Prostate gland (tissue), 2 donors: ENCODE measurements around the gene GPR45. TPM values are rescaled to one million over a fixed set of nuclear protein-coding genes. Genes with fewer than 3 reads are reported as not detected.

Experiments
- DNase-seq: peaks from one replicate; pipeline ENCODE4 v3.0.0-alpha.2; 2019; ENCODE audit warnings: low spot score
- H3K27ac ChIP-seq, 2 donors: fragments of 200-600 bp; sonication (generic); 2 replicates each; pipeline ENCODE4 v1.5.1; 2017 to 2019
- H3K27me3 ChIP-seq: fragments of 200-600 bp; sonication (generic); replicated peaks from 2 replicates; pipeline ENCODE4 v1.5.1; 2019; ENCODE audit not compliant: insufficient read depth
- H3K36me3 ChIP-seq, 2 donors: fragments of 200-600 bp; sonication (generic); 1 replicate in 1 of 2; 2 replicates in 1 of 2; pipeline versions ENCODE4 v1.5.1 to v1.8.1; 2017 to 2019
- H3K4me1 ChIP-seq: fragments of 200-600 bp; sonication (generic); replicated peaks from 2 replicates; pipeline ENCODE4 v1.5.1; 2019
- H3K4me3 ChIP-seq, 2 donors: fragments of 200-600 bp; sonication (generic); 2 replicates each; pipeline ENCODE4 v1.5.1; 2017 to 2019
- H3K9me3 ChIP-seq: fragments of 200-600 bp; sonication (generic); 2 replicates; pipeline ENCODE4 v1.5.1; 2017
- POLR2A ChIP-seq: fragments of 450-650 bp; IDR thresholded peaks from one replicate; pipeline ENCODE4 v1.6.1; 2016; ENCODE audit warnings: antibody characterized with exemption, mild to moderate bottlenecking
- POLR2AphosphoS5 ChIP-seq: sonication (generic); formaldehyde crosslinking; IDR thresholded peaks from one replicate; pipeline ENCODE4 v1.6.1; 2017; ENCODE audit warnings: antibody characterized with exemption
- WGBS: methylation state at CpG from one replicate; pipeline ENCODE4 v1.1.5; 2018; 5-methylcytosine and 5-hydroxymethylcytosine counted together
- intact Hi-C: fragments of 100-400 bp; cut with DNase I; formaldehyde crosslinking; loops from one replicate; pipeline ENCODE4 v1.14.2; 2022
- total RNA-seq, 2 donors: library from RNA; depleted of rRNA; stranded (reverse); fragments of >200 nt; gene quantifications; one replicate each; pipeline ENCODE4 v1.1.0, GENCODE V29; 2016
- TF ChIP-seq, protein P1 (sequence below), 4 experiments: fragments of 200-600 bp in 2 of 4; fragments of 450-650 bp in 2 of 4; sonication (generic) in 2 of 4; IDR thresholded peaks; 1 replicate in 3 of 4; 2 replicates in 1 of 4; pipeline ENCODE4 v1.5.1; 2016 to 2019; ENCODE audit warnings: antibody characterized with exemption in 4 of 4, mild to moderate bottlenecking in 2 of 4, moderate library complexity in 2 of 4

GPR45 gene
- total RNA-seq, 2 donors from 2014 or later = not detected

DNA sequence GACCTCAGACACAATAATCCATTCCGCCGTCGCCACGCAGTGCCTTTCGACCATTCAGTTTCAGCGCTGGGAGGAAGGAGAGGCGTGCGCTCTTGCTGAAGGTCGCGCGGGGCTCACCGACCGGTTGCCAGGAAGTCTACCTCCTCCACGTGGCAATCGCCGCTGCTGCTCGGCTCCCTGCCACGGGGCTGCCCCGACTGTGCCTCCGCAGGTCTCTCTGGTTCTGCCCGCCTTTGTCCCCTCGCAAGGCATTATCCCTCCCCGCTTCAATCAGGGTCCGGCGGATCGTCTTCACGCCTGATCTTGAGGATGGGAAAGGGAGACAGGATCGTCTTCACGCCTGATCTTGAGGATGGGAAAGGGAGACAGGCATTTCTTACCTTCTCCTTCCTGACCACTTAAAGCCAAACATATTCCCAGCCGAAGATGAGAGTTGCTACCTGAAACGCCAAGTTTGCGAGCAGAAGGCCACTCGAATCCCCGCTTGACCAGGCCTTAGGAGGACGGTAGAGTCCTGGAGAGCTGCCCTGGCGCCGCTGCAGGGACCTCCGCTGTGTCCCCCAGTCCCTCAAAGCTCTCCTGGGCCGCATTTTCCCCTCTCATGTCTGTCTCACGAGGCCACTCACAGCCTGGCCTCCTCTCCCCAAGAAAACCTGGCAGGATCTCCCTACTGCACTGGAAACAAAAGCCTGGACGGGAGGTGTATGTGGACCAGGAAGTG lies 4.3 kb upstream of the GPR45 start:
- Histone ChIP-seq H3K9me3 (no peaks in the 10 kb centered on the region), H3K36me3 (no peaks in the 10 kb centered on the region), H3K4me3 (no peak overlapping the region), H3K27ac (no peak overlapping the region), H3K27me3 (no peaks in the 10 kb centered on the region), H3K4me1 (no peaks in the 10 kb centered on the region)
- intact Hi-C loops = no loop called here
- TF ChIP-seq POLR2A = no peak
- TF ChIP-seq, protein P1, sequence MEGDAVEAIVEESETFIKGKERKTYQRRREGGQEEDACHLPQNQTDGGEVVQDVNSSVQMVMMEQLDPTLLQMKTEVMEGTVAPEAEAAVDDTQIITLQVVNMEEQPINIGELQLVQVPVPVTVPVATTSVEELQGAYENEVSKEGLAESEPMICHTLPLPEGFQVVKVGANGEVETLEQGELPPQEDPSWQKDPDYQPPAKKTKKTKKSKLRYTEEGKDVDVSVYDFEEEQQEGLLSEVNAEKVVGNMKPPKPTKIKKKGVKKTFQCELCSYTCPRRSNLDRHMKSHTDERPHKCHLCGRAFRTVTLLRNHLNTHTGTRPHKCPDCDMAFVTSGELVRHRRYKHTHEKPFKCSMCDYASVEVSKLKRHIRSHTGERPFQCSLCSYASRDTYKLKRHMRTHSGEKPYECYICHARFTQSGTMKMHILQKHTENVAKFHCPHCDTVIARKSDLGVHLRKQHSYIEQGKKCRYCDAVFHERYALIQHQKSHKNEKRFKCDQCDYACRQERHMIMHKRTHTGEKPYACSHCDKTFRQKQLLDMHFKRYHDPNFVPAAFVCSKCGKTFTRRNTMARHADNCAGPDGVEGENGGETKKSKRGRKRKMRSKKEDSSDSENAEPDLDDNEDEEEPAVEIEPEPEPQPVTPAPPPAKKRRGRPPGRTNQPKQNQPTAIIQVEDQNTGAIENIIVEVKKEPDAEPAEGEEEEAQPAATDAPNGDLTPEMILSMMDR (IDR thresholded peaks at IDR 0.05) = no peak
- no peak for TF ChIP-seq POLR2AphosphoS5
- no peak for DNase-seq
- 62% methylated on average over 41 of the region's 41 CpGs for WGBS

DNA sequence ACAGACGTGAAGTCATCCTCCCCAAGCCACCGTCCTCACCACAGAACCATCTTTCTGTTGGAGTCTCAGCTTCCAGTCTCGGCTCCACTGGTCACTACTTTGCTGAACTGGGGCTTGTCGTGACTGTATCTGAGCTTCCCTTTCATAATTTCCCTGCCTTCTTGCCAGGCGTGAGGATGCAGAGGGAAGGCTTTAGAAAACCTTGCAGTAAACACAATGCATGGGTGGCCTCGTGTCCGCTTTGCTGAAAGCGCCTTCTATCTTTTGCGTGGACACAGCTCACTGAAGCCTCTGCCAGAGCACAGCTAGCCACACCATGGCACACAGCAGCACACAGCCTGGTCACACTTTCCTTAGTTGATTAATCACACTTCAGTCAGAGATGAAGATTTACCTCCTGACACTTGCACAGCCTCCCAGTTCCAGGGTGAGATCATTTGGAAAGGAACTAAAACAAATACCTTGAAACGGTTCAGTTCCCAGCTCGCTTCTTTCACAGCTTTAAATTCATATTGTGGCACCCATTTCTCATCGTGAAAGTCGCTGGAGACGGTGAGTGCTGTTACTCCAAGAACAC lies 2.8 kb upstream of the GPR45 start:
- H3K4me3 ChIP-seq = no peak overlapping the region
- H3K36me3 ChIP-seq = no peaks in the 10 kb centered on the region
- no peaks in the 10 kb centered on the region for H3K9me3 ChIP-seq
- no peak for DNase-seq
- H3K27ac ChIP-seq = no peak overlapping the region
- H3K27me3 ChIP-seq = no peaks in the 10 kb centered on the region
- no peaks in the 10 kb centered on the region for H3K4me1 ChIP-seq
- TF ChIP-seq POLR2A (no peak), POLR2AphosphoS5 (no peak)
- TF ChIP-seq, protein P1 (IDR thresholded peaks at IDR 0.05) = no peak
- 66% methylated on average over 14 of the region's 14 CpGs for WGBS
- intact Hi-C loops = no loop called here

DNA sequence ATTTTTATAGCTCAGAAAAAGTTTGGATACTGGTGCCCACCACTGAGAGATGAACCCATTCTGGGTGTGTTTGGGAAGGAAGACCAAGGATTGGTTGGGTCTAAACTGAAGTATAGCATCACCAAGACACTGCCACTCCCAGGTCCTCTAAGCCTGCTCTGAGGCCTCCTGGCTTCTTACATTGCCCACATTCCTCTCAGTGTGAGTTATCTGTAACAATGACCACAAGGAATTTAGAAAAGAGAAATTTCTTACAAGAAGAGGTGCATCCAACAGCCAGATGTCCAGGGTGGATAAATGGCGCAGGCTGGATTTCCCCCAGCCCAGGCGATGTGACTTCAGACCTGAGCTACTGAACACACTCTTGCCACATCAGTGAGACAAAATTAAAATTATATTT lies 1.6 kb upstream of the GPR45 start:
- no peak overlapping the region for H3K4me3 ChIP-seq
- H3K4me1 ChIP-seq = no peaks in the 10 kb centered on the region
- no peak for TF ChIP-seq POLR2AphosphoS5
- TF ChIP-seq POLR2A = no peak
- TF ChIP-seq, protein P1 (IDR thresholded peaks at IDR 0.05) = no peak
- no peaks in the 10 kb centered on the region for H3K36me3 ChIP-seq
- WGBS = 86% methylated on average over 2 of the region's 2 CpGs
- H3K27me3 ChIP-seq = no peaks in the 10 kb centered on the region
- no peaks in the 10 kb centered on the region for H3K9me3 ChIP-seq
- no peak overlapping the region for H3K27ac ChIP-seq
- intact Hi-C loops = no loop called here
- DNase-seq = no peak

DNA sequence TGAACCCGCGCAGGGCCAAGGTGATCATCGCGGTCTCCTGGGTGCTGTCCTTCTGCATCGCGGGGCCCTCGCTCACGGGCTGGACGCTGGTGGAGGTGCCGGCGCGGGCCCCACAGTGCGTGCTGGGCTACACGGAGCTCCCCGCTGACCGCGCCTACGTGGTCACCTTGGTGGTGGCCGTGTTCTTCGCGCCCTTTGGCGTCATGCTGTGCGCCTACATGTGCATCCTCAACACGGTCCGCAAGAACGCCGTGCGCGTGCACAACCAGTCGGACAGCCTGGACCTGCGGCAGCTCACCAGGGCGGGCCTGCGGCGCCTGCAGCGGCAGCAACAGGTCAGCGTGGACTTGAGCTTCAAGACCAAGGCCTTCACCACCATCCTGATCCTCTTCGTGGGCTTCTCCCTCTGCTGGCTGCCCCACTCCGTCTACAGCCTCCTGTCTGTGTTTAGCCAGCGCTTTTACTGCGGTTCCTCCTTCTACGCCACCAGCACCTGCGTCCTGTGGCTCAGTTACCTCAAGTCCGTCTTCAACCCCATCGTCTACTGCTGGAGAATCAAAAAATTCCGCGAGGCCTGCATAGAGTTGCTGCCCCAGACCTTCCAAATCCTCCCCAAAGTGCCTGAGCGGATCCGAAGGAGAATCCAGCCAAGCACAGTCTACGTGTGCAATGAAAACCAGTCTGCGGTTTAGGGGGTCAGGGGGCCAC lies 897 bp downstream of the GPR45 start:
- 97% methylated on average over 50 of the region's 50 CpGs for WGBS
- TF ChIP-seq POLR2AphosphoS5 (no peak), POLR2A (no peak)
- TF ChIP-seq, protein P1 (IDR thresholded peaks at IDR 0.05) = no peak
- H3K36me3 ChIP-seq = no peaks in the 10 kb centered on the region
- H3K9me3 ChIP-seq = no peaks in the 10 kb centered on the region
- intact Hi-C loops = no loop called here
- DNase-seq = no peak
- no peaks in the 10 kb centered on the region for H3K4me1 ChIP-seq
- no peaks in the 10 kb centered on the region for H3K27me3 ChIP-seq
- no peak overlapping the region for H3K4me3 ChIP-seq
- no peak overlapping the region for H3K27ac ChIP-seq
